ENCODE data around the gene SHROOM3.

- TF ChIP-seq CTCF (IDR thresholded peaks at IDR 0.05; ENCODE audit: poor library complexity, severe bottlenecking): no peak
- no peak for TF ChIP-seq EP300 (conservative IDR thresholded peaks at IDR 0.05; ENCODE audit: poor library complexity, severe bottlenecking)
- no peak for TF ChIP-seq RAD21 (conservative IDR thresholded peaks at IDR 0.05)
- TF ChIP-seq POLR2AphosphoS5 (IDR thresholded peaks at IDR 0.05): no peak
- no peak for TF ChIP-seq REST (IDR thresholded peaks at IDR 0.05; ENCODE audit: borderline replicate concordance)
- no peak for TF ChIP-seq EZH2 (IDR thresholded peaks at IDR 0.05; ENCODE audit: borderline replicate concordance, insufficient read depth, low read length, poor library complexity, severe bottlenecking)
- no peak for TF ChIP-seq TAF1 (IDR thresholded peaks at IDR 0.05; ENCODE audit: low read depth)
Measured at GRCh38 chr4:76546327-76546726, 111.3 kb downstream of the SHROOM3 start.

Data from neural cell (in vitro differentiated cells).